Heart left ventricle (tissue), 16 donors: ENCODE data around the gene NME7. TPM values are rescaled to one million over a fixed set of nuclear protein-coding genes. Genes with fewer than 3 reads are reported as not detected.

Experiments used
- ATAC-seq, 4 donors: fragments of 200-7000 bp; cut with Tn5 transposase; one replicate each; pipeline ENCODE4 v1.9.1; 2020 to 2022; ENCODE audit warnings: moderate library complexity in 4 of 4, mild to moderate bottlenecking in 3 of 4, moderate number of reproducible peaks in 1 of 4
- DNase-seq, 5 donors: peaks; one replicate each; pipeline ENCODE4 v3.0.0-alpha.2; 2020
- H3K27ac ChIP-seq, 12 donors: fragments of 200-600 bp; sonication (generic) in 4 of 12; one replicate each; pipeline versions ENCODE4 v1.5.0 to v1.8.0; 2016 to 2022; ENCODE audit warnings: mild to moderate bottlenecking in 2 of 12
- H3K27me3 ChIP-seq, 9 donors: fragments of 200-600 bp; sonication (generic) in 2 of 9; one replicate each; pipeline versions ENCODE4 v1.5.1 to v1.8.0; 2016 to 2022; ENCODE audit warnings: mild to moderate bottlenecking in 3 of 9
- H3K36me3 ChIP-seq, 9 donors: fragments of 200-600 bp; sonication (generic) in 2 of 9; one replicate each; pipeline versions ENCODE4 v1.5.0 to v1.8.0; 2018 to 2022; ENCODE audit warnings: mild to moderate bottlenecking in 2 of 9
- H3K4me1 ChIP-seq, 12 donors: fragments of 200-600 bp; sonication (generic) in 4 of 12; one replicate each; pipeline versions ENCODE4 v1.5.0 to v1.8.0; 2016 to 2022; ENCODE audit warnings: mild to moderate bottlenecking in 3 of 12
- H3K4me3 ChIP-seq, 12 donors: fragments of 200-600 bp; sonication (generic) in 4 of 12; one replicate each; pipeline versions ENCODE4 v1.5.0 to v1.8.0; 2017 to 2022; ENCODE audit warnings: mild to moderate bottlenecking in 9 of 12, moderate library complexity in 4 of 12
- H3K9me3 ChIP-seq, 12 donors: fragments of 200-600 bp; sonication (generic) in 4 of 12; one replicate each; pipeline versions ENCODE4 v1.5.0 to v1.8.0; 2016 to 2022; ENCODE audit warnings: mild to moderate bottlenecking in 1 of 12
- POLR2A ChIP-seq, 2 donors: fragments of 450-650 bp; IDR thresholded peaks; one replicate each; pipeline ENCODE4 v1.6.1; 2017; ENCODE audit warnings: antibody characterized with exemption in 2 of 2, mild to moderate bottlenecking in 2 of 2, moderate library complexity in 2 of 2
- WGBS, 4 donors: extraction: QIAGEN DNeasy Blood & Tissue Kit in 2 of 4; methylation state at CpG; one replicate each; pipeline versions ENCODE4 v1.1.5 to v1.1.7; 2013 to 2018; 5-methylcytosine and 5-hydroxymethylcytosine counted together
- intact Hi-C, 10 donors: fragments of 100-400 bp; cut with DNase I; formaldehyde crosslinking; loops; one replicate each; pipeline versions ENCODE4 v1.11.1 to v1.14.2; 2022
- polyA plus RNA-seq, 2 donors: library from polyadenylated mRNA; stranded (reverse); fragments of 200-250 nt; gene quantifications; one replicate each; pipeline ENCODE4 v1.2.3, GENCODE V29; 2013
- total RNA-seq, 9 donors: library from RNA; depleted of rRNA in 2 of 9; stranded (reverse); fragments of >200 nt in 2 of 9; fragmentation: NEBNext Ultra II Directional in 3 of 9; extraction: Animal tissue kit (Norgen Biotek cat#: 25700) in 3 of 9; gene quantifications; one replicate each; pipeline versions ENCODE4 v1.1.0 to v1.2.4, GENCODE V29; 2016 to 2023
- TF ChIP-seq, protein P1 (sequence below), 12 donors: fragments of 200-600 bp; sonication (generic) in 4 of 12; IDR thresholded peaks; one replicate each; pipeline versions ENCODE4 v1.5.0 to v1.8.0; 2018 to 2022; ENCODE audit warnings: antibody characterized with exemption in 12 of 12, mild to moderate bottlenecking in 5 of 12
- donor health status: ischemic (EF 13 %, LVEDD 7.1; RV severe dilation, severe dysfunction).
- donor health status: healthy with polysubstance abuse.
- donor health status: DM: no; HTN: yes; CAD: no.
- donor health status: DM: no; HTN: no; CAD: no.
- donor health status: ischemic (EF 25% LVEDD 6.9; RV normal size, moderate dysfunction).
- donor health status: ischemic (EF 25% LVEDD 5.7; RV mildly dilated, moderate dysfunction).
- donor health status: healthy.
- donor health status: DM: yes; HTN: yes; CAD: no.
- donor health status: ischemic (EF 35%, LVEDD 5.7; RV mildly dilated, moderate dysfunction).
- donor health status: nonischemic (EF 11% LVEDD 7.7; RV severe dilation, severe dysfunction).
- donor health status: DM: yes; HTN: yes; CAD: no.
- donor health status: PGD.
- donor health status: ischemic (EF 29% LVEDD 5.4; RV normal size, mild dysfunction).
- donor health status: nonischemic (EF 23%, LVEDD 6.1; RV moderate dilation, normal function).

Gene NME7
- total and polyA plus RNA-seq, 11 donors, result 3.1 to 25.2 (median 8.4) TPM

DNA sequence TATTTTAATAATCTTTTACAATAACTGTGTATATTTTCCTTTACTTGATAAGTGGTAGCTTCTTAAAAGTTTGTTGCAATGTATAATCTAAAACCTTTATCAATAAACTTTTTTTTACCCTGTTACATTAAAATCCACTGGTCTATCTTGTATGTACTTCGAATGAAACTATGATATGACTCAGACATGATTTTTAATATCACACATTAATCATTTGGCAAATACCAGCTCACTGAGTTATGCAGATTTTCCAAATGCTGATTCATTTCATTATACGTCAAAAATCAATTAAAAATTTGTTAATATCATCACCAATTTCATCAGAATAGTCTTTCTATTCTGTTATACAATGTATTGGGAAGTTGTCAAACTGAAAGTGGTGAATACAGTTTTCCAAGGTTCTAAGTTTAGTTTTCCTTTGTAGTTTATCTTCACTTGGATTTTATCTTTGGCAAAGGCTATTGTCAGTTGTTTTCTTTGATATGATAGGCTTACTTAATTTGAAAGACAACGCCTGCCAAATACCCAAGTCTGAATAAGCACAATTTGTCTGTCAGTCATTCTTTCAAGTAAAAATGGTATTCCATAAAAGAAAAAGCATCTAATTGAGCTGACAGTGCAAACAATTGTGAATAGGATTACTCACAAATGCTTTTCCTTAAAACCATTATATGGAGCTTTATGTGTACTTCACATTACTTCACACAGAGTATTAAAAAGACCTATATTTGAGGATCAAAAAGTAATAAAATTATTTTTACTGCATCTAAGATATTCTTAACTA lies 127.0 kb downstream of the NME7 start:
- Histone ChIP-seq H3K9me3 (no peaks in the 10 kb centered on the region), H3K4me3 (no peak overlapping the region), H3K36me3 (no peaks in the 10 kb centered on the region), H3K27ac (no peak overlapping the region), H3K4me1 (peaks cover 4 to 41% (median 10%) of the 10 kb centered on the region in 12 donors), H3K27me3 (no peaks in the 10 kb centered on the region)
- TF ChIP-seq, protein P1, sequence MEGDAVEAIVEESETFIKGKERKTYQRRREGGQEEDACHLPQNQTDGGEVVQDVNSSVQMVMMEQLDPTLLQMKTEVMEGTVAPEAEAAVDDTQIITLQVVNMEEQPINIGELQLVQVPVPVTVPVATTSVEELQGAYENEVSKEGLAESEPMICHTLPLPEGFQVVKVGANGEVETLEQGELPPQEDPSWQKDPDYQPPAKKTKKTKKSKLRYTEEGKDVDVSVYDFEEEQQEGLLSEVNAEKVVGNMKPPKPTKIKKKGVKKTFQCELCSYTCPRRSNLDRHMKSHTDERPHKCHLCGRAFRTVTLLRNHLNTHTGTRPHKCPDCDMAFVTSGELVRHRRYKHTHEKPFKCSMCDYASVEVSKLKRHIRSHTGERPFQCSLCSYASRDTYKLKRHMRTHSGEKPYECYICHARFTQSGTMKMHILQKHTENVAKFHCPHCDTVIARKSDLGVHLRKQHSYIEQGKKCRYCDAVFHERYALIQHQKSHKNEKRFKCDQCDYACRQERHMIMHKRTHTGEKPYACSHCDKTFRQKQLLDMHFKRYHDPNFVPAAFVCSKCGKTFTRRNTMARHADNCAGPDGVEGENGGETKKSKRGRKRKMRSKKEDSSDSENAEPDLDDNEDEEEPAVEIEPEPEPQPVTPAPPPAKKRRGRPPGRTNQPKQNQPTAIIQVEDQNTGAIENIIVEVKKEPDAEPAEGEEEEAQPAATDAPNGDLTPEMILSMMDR (IDR thresholded peaks at IDR 0.05), result no peak
- 29 to 32% (median 29%) methylated on average over 3 of the region's 3 CpGs for WGBS, 4 donors
- DNase-seq, result no peak
- intact Hi-C loops, result loop anchor here in 1 of 10 donors (10.0 kb wide), 1 partner anchor 54 kb away; no protein-coding TSS in a partner anchor
- ATAC-seq, result no peak

DNA sequence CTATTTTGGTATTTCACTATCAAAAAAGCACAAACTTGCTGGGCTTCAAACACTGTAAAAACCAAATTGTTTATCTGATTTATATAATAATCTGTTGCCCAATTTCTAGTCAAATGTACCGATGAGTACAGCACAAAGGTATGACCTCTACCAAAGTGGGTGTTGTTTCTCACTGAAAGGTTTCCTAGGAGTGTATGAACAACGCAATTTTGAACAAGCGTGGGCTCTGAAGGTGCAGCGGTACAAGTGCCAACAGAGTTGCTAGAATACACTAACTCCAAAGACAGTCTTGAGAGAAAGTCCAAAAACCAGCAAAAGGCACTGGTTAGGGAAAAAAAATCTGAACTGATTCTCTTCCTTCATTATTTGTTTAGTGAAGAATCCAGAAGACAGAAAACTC lies 130.7 kb downstream of the NME7 start:
- WGBS, 4 donors, result 83 to 97% (median 95%) methylated on average over 4 of the region's 4 CpGs
- DNase-seq, result no peak

DNA sequence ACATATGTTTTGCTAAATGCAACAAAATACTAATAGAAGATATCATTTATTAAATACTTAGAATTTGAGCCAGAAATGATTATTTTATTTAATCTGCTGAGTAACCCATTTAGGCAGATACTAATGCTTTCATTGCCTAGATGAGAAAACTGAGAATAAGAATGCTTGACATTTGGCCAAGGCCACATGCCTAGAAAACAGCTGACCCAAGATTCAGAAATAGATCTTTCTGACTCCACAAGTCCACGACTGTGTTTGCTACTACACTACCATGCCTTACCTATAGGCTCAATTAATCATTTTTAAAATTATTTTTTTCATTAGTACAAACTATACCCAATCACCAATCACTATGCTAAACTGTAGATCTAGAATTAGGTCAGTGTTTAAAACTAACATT lies 131.5 kb downstream of the NME7 start:
- no peaks in the 10 kb centered on the region for H3K27me3 ChIP-seq
- 2 to 12% (median 4%) methylated on average over 1 of the region's 1 CpG for WGBS, 4 donors

More for the DNA sequence above, 130.7 kb downstream of the NME7 start:
- TF ChIP-seq, protein P1 (IDR thresholded peaks at IDR 0.05), result no peak
- TF ChIP-seq POLR2A (IDR thresholded peaks at IDR 0.05), result no peak
- H3K9me3 ChIP-seq, result no peaks in the 10 kb centered on the region
- H3K4me1 ChIP-seq, result peaks cover 4 to 44% (median 13%) of the 10 kb centered on the region in 12 donors
- H3K4me3 ChIP-seq, result no peak overlapping the region
- H3K36me3 ChIP-seq, result no peaks in the 10 kb centered on the region
- intact Hi-C loops, result no loop called here
- no peak for ATAC-seq
- peak overlapping the region in 1 of 12 donors; percentile 62 for H3K27ac ChIP-seq
- no peaks in the 10 kb centered on the region for H3K27me3 ChIP-seq

DNA sequence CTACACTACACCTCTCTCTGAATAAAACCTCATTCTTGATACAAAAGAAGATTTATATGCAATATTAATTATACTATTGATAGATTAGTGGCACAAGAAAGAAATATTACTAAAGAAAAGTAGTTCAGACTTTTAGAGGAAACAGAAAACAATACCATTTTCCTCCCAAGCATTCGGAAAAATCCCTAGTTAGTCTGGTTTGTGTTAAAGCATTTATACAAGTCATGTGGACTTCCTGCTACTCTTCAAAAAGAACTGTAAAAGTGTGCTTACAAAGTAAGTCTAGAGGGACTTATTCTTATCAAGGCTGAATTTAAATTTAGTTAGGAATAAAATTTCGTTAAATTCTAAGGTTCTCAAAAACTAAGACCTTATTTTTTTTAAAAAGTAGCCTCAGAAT lies 132.0 kb downstream of the NME7 start:
- Histone ChIP-seq H3K27me3 (no peaks in the 10 kb centered on the region), H3K9me3 (no peaks in the 10 kb centered on the region), H3K27ac (peak overlapping the region in 1 of 12 donors; percentile 62), H3K4me1 (peaks cover 0 to 38% (median 9%) of the 10 kb centered on the region in 12 donors), H3K4me3 (no peak overlapping the region), H3K36me3 (no peaks in the 10 kb centered on the region)
- 39 to 53% (median 44%) methylated on average over 2 of the region's 2 CpGs for WGBS, 4 donors
- intact Hi-C loops, result no loop called here
- no peak for DNase-seq
- TF ChIP-seq, protein P1 (IDR thresholded peaks at IDR 0.05), result no peak
- no peak for ATAC-seq

More for the DNA sequence above, 131.5 kb downstream of the NME7 start:
- ATAC-seq (peak in 2 of 4 donors; percentile 54 to 66), DNase-seq (peak in 1 of 5 donors; percentile 10)
- H3K27ac ChIP-seq, result peak overlapping the region in 1 of 12 donors; percentile 62
- TF ChIP-seq, protein P1 (IDR thresholded peaks at IDR 0.05), result peak in 1 of 12 donors; percentile 15
- TF ChIP-seq POLR2A (IDR thresholded peaks at IDR 0.05), result no peak
- H3K4me3 ChIP-seq, result no peak overlapping the region
- H3K4me1 ChIP-seq, result peaks cover 3 to 44% (median 12%) of the 10 kb centered on the region in 12 donors
- intact Hi-C loops, result no loop called here
- no peaks in the 10 kb centered on the region for H3K36me3 ChIP-seq
- H3K9me3 ChIP-seq, result no peaks in the 10 kb centered on the region
